Type B pancreatic cell (in vitro differentiated cells): ENCODE results near the gene WDR54. TPM values are rescaled to one million over a fixed set of nuclear protein-coding genes. Genes with fewer than 3 reads are reported as not detected.
A peak's percentile ranks its signal among the peaks of the same experiment; 100 is the strongest.

ENCODE experiments used
- DNase-seq: peaks from one replicate; pipeline ENCODE4 v3.0.0; 2021; ENCODE audit warnings: mixed read lengths; ENCODE audit not compliant: unreplicated experiment; ENCODE audit errors: extremely low spot score
- H3K27ac Mint-ChIP-seq: 2 replicates; pipeline ENCODE4 v1.8.0; 2021; ENCODE audit warnings: mild to moderate bottlenecking, mixed read lengths
- H3K27me3 Mint-ChIP-seq: 2 replicates; pipeline ENCODE4 v1.8.0; 2021; ENCODE audit warnings: mixed read lengths
- H3K36me3 Mint-ChIP-seq: 2 replicates; pipeline ENCODE4 v1.8.0; 2021; ENCODE audit warnings: mixed read lengths
- H3K4me1 Mint-ChIP-seq: one replicate; pipeline ENCODE4 v1.8.0; 2021; ENCODE audit warnings: mixed read lengths; ENCODE audit not compliant: unreplicated experiment
- H3K4me3 Mint-ChIP-seq: 2 replicates; pipeline ENCODE4 v1.8.0; 2021; ENCODE audit warnings: mild to moderate bottlenecking, mixed read lengths
- H3K9me3 Mint-ChIP-seq: 2 replicates; pipeline ENCODE4 v1.8.0; 2021; ENCODE audit warnings: mixed read lengths
- total RNA-seq: library from RNA; stranded (reverse); gene quantifications from 2 replicates; pipeline ENCODE4 v1.2.1, GENCODE V29; 2021; ENCODE audit warnings: low replicate concordance
- TF ChIP-seq, protein P1 (sequence below): fragments of 200-600 bp; sonication (generic); conservative IDR thresholded peaks from 2 replicates; pipeline ENCODE4 v1.5.0; 2021; ENCODE audit warnings: antibody characterized with exemption, mild to moderate bottlenecking

WDR54 gene
- total RNA-seq, 1 donor from 2014 or later, result 41.7 TPM

DNA sequence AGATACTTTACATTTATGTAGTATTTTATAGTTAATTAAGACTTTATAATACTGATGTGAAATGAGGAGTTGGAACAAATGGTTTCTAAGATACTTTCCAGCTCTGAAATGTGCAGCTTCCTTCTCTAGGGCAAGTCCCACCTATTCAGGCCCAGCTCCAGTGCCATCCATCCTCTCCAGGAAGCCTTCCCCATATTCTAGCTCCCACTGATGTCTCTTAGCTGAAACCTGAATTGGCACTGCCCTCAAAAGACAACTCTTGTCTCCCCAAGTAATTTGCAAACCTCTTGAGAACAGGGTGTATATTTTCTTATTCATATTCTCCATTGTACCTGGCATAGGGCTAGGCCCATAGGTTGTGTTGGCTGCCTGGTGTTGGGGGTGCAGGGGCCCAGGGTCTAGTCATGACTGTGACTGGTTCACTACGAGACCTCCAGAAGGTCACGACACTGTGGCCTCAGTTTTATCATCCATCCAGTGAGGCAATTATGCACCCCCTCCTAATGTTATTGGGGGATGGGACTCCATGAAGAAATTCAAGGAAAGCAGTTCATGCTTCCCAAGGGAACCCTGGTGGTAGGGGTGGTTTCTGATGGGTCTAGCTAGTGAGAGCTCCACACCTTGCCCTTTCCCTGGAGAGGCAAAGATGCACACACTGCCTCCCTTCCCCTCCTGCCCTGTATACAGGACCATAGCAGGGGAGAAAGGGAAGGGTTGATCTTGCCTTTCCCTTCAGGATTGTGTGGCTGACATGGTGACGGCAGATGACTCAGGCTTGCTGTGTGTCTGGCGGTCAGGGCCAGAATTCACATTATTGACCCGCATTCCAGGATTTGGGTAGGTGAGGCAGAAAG is 2.8 kb downstream of the WDR54 start:
- H3K27ac Mint-ChIP-seq, result peak overlapping the region; percentile 30
- H3K4me1 Mint-ChIP-seq, result peaks cover 14% of the 10 kb centered on the region
- TF ChIP-seq, protein P1, sequence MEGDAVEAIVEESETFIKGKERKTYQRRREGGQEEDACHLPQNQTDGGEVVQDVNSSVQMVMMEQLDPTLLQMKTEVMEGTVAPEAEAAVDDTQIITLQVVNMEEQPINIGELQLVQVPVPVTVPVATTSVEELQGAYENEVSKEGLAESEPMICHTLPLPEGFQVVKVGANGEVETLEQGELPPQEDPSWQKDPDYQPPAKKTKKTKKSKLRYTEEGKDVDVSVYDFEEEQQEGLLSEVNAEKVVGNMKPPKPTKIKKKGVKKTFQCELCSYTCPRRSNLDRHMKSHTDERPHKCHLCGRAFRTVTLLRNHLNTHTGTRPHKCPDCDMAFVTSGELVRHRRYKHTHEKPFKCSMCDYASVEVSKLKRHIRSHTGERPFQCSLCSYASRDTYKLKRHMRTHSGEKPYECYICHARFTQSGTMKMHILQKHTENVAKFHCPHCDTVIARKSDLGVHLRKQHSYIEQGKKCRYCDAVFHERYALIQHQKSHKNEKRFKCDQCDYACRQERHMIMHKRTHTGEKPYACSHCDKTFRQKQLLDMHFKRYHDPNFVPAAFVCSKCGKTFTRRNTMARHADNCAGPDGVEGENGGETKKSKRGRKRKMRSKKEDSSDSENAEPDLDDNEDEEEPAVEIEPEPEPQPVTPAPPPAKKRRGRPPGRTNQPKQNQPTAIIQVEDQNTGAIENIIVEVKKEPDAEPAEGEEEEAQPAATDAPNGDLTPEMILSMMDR, result no peak
- H3K4me3 Mint-ChIP-seq, result no peak overlapping the region
- DNase-seq, result no peak
- H3K27me3 Mint-ChIP-seq, result peaks cover 2% of the 10 kb centered on the region
- no peaks in the 10 kb centered on the region for H3K9me3 Mint-ChIP-seq
- H3K36me3 Mint-ChIP-seq, result peaks cover 9% of the 10 kb centered on the region

DNA sequence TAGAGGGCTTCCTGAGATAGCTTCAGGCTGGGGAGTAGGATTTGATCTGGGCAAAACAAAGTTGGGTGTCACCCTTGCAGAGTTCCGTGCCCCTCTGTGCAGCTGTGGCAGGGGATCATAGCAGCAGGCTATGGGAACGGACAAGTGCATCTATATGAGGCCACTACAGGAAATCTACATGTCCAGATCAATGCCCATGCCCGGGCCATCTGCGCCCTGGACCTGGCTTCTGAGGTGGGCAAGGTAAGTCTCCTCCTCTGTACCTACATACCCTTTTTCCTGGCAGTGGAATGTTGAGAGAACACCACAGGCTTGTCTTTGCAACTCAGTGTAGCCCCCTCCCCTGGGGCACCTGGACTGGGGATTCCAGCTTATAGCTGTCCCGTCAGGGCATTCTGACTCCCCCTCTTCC is 3.5 kb downstream of the WDR54 start:
- Mint-ChIP-seq H3K4me1 (peaks cover 14% of the 10 kb centered on the region), H3K36me3 (peaks cover 9% of the 10 kb centered on the region), H3K27me3 (peaks cover 2% of the 10 kb centered on the region), H3K9me3 (no peaks in the 10 kb centered on the region), H3K27ac (no peak overlapping the region), H3K4me3 (no peak overlapping the region)
- TF ChIP-seq, protein P1, result no peak
- no peak for DNase-seq

DNA sequence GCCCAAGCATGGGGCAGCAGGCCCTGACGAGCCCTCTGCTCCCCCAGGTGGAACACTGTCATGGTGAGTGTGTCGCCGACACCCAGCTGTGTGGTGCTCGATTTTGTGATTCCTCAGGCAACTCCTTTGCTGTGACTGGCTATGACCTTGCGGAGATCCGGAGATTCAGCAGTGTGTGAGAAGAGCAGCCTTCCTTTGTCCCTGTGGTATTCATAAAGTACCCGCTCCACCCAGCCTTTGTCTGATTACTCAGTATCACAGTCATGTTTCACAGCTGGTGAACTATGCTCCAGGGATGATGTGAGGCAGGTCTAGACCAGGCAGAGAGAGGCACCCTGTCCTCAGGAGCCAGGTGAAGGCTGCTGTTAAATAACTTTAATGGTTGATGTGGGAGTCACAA is 4.0 kb downstream of the WDR54 start:
- peaks cover 14% of the 10 kb centered on the region for H3K4me1 Mint-ChIP-seq
- TF ChIP-seq, protein P1, result no peak
- H3K27ac Mint-ChIP-seq, result peak overlapping the region; percentile 70
- H3K9me3 Mint-ChIP-seq, result no peaks in the 10 kb centered on the region
- no peak for DNase-seq
- peaks cover 2% of the 10 kb centered on the region for H3K27me3 Mint-ChIP-seq
- H3K36me3 Mint-ChIP-seq, result peaks cover 9% of the 10 kb centered on the region
- peak overlapping the region; percentile 31 for H3K4me3 Mint-ChIP-seq

DNA sequence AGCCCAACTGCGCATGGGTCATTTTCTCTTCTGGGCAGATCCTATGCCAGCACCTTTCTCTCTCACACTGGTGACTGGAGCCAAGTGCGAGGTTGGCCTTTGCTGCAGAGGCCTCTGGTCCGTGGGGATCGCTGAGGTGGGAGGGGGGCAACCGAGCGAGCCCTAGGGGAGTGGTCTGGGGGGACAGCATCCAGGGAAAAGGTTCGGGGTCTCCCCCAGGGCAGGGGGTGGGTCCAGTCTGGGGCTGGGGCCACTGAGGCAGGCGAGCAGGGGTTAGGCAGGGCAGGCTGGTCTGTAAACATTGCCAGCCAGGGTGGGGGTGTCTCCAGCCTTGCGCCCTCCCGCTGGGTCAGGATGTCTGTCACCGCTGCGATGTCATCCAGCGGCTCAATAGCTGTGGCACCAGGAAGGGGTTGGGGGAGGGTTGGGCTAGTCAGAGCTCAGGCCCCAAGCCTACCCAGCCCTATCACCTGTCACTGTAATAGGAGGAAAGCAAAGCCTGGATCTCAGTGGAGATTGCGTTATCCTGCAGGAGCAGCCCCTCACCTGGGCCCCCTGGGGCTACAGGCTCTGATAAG is 4.7 kb downstream of the WDR54 start:
- no peak overlapping the region for H3K27ac Mint-ChIP-seq
- H3K36me3 Mint-ChIP-seq, result peaks cover 9% of the 10 kb centered on the region
- H3K4me3 Mint-ChIP-seq, result no peak overlapping the region
- peaks cover 10% of the 10 kb centered on the region for H3K4me1 Mint-ChIP-seq
- no peaks in the 10 kb centered on the region for H3K27me3 Mint-ChIP-seq
- TF ChIP-seq, protein P1, result no peak
- no peak for DNase-seq
- no peaks in the 10 kb centered on the region for H3K9me3 Mint-ChIP-seq

DNA sequence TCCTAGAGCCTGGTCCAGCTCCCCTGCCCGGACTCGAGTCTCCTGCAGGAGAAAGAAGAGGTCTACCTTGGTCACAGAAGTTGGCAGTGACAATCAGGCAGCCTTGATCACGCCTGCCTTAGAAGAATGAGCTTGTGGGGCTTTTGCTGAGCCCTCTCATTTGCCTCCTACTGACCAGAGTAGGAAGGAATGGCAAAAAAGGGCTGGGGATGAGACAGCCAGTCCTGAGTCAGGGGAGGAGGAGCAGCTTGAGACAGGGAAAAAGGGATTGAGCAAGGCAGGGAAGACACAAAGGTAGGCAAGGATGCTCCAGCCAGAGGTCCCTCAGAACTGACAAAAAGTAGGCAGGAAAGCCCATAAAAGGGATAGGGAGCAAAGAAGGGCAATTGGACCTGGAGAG is 6.0 kb downstream of the WDR54 start:
- Mint-ChIP-seq H3K36me3 (peaks cover 9% of the 10 kb centered on the region), H3K27ac (no peak overlapping the region), H3K4me3 (no peak overlapping the region), H3K27me3 (no peaks in the 10 kb centered on the region), H3K9me3 (no peaks in the 10 kb centered on the region), H3K4me1 (peaks cover 9% of the 10 kb centered on the region)
- DNase-seq, result no peak
- TF ChIP-seq, protein P1, result no peak
